Bronchial epithelial cell (primary cell): Measurements from ENCODE around the gene CRYBG1. TPM values are rescaled to one million over a fixed set of nuclear protein-coding genes. Genes with fewer than 3 reads are reported as not detected.
A peak's percentile ranks its signal among the peaks of the same experiment; 100 is the strongest.

Experiments used
- DNase-seq: peaks from one replicate; pipeline ENCODE4 v3.0.0-alpha.2; 2010; ENCODE audit warnings: low read depth
- FAIRE-seq: peaks from 2 replicates; lab custom pipeline; 2011; peaks lifted over from hg19 to GRCh38; lab: Jason Lieb, UNC
- H3K27me3 ChIP-seq: 2 replicates; pipeline ENCODE4 v1.5.1; 2011; ENCODE audit warnings: low read length; ENCODE audit not compliant: control insufficient read depth, insufficient read depth
- H3K36me3 ChIP-seq: 2 replicates; pipeline ENCODE4 v1.5.1; 2011; ENCODE audit warnings: low read length; ENCODE audit not compliant: control insufficient read depth, insufficient read depth
- H3K4me3 ChIP-seq: 2 replicates; pipeline ENCODE4 v1.5.1; 2011; ENCODE audit warnings: mild to moderate bottlenecking, low read depth, low read length, control low read depth
- total RNA-seq: library from RNA; depleted of rRNA; stranded (reverse); fragments of >200 nt; gene quantifications from 2 replicates; pipeline ENCODE4 v1.2.1, GENCODE V29; 2014
- TF ChIP-seq, protein P1 (sequence below): IDR thresholded peaks from 2 replicates; pipeline ENCODE4 v1.5.1; 2011; ENCODE audit warnings: mild to moderate bottlenecking, moderate library complexity, low read length, control low read depth, inconsistent platforms; ENCODE audit not compliant: insufficient read depth, severe bottlenecking

The CRYBG1 gene
- total RNA-seq, 1 donor from 2014 or later: 45.0 TPM

DNA sequence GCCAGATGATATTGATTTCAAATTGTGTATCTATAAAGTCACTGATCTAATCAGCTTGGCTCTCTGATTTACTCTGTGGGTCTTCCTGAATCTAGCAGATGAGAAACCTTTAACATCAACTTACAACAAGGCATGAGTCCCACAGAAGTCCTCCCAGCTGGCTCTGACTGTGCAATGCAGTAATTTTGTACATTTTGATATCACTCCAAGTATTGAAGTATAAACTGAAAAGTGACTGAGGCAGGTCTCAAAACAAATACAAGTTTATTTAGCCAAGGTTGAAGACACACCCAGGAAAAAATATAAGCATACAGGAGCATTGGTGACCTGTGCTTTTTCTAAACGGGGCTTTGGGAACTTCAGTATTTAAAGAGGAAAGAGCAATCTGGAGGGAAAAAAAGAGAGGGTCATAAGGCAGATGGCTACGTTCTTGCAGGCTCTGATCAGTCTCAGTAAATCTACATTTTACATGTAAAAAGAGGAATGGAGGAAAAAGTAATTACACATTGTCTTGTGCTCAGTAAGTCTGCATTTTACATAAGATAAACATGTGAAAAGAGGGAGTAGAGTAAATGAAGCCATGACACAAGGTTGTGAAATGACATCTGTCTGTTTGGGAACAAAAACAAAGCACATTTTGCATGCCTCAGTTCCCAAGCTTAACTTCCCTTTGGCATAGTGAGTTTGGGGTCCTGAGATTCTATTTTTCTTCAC, 59.5 kb downstream of the CRYBG1 start:
- Histone ChIP-seq H3K27me3 (no peaks in the 10 kb centered on the region), H3K4me3 (no peak overlapping the region), H3K36me3 (no peaks in the 10 kb centered on the region)
- DNase-seq (no peak), FAIRE-seq (no peak)
- TF ChIP-seq, protein P1, sequence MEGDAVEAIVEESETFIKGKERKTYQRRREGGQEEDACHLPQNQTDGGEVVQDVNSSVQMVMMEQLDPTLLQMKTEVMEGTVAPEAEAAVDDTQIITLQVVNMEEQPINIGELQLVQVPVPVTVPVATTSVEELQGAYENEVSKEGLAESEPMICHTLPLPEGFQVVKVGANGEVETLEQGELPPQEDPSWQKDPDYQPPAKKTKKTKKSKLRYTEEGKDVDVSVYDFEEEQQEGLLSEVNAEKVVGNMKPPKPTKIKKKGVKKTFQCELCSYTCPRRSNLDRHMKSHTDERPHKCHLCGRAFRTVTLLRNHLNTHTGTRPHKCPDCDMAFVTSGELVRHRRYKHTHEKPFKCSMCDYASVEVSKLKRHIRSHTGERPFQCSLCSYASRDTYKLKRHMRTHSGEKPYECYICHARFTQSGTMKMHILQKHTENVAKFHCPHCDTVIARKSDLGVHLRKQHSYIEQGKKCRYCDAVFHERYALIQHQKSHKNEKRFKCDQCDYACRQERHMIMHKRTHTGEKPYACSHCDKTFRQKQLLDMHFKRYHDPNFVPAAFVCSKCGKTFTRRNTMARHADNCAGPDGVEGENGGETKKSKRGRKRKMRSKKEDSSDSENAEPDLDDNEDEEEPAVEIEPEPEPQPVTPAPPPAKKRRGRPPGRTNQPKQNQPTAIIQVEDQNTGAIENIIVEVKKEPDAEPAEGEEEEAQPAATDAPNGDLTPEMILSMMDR: no peak

DNA sequence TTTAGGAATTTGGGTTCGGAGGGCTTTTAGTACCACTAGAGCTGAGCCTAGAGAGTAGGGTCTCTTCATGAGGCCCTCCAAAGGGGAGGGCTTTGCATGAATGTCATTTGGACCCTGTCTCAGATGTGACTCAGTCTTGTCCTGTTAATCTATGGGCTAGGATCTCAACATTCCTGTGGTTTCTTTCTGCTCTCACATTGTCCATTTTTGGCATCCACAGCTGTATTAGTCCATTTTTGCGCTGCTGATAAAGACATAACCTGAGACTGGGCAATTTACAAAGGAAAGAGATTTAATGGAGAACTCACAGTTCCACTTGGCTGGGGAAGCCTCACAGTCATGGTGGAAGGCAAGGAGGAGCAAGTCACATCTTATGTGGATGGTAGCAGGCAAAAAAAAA, 61.0 kb downstream of the CRYBG1 start:
- H3K4me3 ChIP-seq: no peak overlapping the region
- TF ChIP-seq, protein P1: no peak
- H3K27me3 ChIP-seq: no peaks in the 10 kb centered on the region
- FAIRE-seq (no peak), DNase-seq (no peak)
- no peaks in the 10 kb centered on the region for H3K36me3 ChIP-seq

DNA sequence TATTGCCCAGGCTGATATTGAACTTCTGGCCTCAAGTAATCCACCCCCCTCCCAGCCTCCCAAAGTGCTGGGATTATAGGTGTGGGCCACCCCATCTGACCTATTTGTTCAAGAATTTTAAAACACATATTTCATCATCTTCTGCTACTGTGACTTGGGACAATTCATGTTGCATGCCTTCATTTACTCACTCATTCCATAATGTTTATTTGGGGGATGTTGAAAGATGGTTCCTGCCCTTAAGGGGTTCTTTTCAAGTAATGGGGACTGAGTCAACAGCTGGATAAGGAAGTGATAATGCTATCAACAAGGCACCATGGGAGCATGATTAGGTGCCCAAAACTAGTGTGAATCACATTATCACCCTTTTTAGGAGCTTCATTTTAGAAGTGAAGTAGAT, 62.0 kb downstream of the CRYBG1 start:
- Histone ChIP-seq H3K27me3 (no peaks in the 10 kb centered on the region), H3K36me3 (no peaks in the 10 kb centered on the region), H3K4me3 (no peak overlapping the region)
- TF ChIP-seq, protein P1: no peak
- DNase-seq (peak; percentile 90), FAIRE-seq (no peak)

DNA sequence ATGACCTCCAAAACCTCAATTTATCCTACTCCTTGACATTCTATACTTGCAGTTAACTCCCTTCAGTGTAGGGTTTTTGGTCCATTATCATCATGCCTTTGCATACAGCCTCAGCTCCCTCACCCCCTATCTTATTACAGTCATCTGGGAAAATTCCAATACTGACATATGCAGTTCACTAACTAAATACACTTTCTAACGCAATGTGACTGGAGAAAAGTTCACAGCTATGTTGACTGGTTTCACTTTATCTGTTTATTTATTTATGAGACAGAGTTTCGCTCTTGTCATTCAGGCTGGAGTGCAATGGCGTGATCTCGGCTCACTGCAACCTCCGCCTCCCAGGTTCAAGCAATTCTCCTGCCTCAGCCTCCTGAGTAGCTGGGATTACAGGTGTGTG, 64.9 kb downstream of the CRYBG1 start:
- Histone ChIP-seq H3K4me3 (no peak overlapping the region), H3K27me3 (no peaks in the 10 kb centered on the region), H3K36me3 (no peaks in the 10 kb centered on the region)
- TF ChIP-seq, protein P1: no peak
- DNase-seq (no peak), FAIRE-seq (no peak)

DNA sequence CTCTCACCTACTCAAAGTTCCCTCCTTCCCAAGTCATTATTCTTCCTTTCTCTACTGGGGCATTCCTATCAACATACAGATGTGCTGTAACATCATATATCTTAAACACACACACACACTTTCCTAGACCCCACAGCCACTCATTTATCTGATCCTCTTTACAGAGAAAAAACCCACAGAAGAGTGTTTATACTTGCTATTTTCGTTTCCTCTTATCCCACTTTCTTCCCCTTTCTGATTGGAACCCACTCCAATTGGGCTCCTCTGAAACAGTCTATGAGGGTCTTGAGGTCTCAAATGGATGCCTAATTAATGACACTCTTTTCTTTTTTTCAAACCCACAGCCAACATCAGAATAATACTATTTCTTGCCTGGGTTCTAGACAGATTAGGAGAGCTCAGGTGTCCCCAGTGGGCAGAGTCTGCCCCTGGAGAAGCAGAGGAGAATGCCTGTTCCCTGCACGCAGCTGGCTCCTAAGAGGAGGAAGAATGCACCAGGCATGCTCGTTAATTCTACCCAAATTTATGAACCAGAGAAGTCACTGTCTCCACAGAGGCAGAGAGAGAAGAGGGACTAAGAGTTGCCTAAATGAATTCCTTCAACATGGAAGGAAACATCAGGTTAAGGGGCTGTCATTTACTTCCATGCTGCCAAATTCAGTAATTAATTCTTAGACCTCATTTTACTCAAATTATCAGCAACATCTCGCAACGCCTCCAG, 65.9 kb downstream of the CRYBG1 start:
- DNase-seq (no peak), FAIRE-seq (no peak)
- Histone ChIP-seq H3K36me3 (no peaks in the 10 kb centered on the region), H3K27me3 (no peaks in the 10 kb centered on the region), H3K4me3 (no peak overlapping the region)
- TF ChIP-seq, protein P1: no peak

DNA sequence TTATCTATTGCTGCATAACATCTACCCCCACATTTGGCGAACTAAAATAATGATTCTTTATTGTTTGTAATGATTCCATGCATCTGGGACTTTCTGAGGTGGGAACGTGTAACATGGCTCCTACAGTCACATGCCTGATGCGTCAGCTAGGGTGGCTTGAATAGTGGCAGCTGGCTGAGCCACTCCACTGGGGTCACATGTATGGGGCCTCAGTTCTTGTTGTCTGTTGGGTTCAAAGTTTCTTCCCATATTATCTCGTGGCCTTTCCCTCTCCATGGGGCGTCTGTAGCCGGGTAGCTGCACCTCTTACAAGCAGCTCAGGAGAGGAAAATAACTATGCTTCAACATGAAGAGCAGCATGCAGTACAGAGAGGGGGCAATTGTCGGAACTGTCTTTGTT, 69.9 kb downstream of the CRYBG1 start:
- Histone ChIP-seq H3K4me3 (no peak overlapping the region), H3K27me3 (no peaks in the 10 kb centered on the region), H3K36me3 (no peaks in the 10 kb centered on the region)
- DNase-seq: no peak
- TF ChIP-seq, protein P1: no peak
- FAIRE-seq: no peak
